ENCODE data around the gene PKIB.
"Not testable (repeated sequence)": the region's sequence is repeated elsewhere in the genome, so short reads cannot be mapped to it uniquely, and the experiment has no call there.

Gene PKIB

GRCh38 chr6:122713138-122713537 lies 102.9 kb downstream of the PKIB start:
- no peak for DNase-seq

- DNase-seq, result no peak
Observed at GRCh38 chr6:122714059-122714458, 103.9 kb downstream of the PKIB start.

DNA sequence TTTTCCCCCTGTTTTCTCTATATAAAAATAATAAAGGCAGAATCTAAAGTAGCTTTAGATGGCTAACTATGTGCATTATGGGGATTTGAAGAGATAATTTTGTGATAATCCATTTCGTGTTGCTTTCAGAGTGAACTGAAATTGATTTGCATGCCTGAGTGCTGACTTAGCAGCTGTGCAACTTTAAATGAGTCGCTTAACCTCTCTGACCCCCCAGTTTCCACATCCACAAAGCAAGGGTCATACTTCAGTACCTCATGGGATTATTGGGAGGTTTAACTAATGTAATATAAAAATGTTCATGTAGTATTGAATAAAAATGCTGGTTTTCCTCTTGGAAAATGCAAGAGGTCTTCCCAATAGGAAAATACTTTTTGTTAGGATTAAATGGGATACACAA lies 105.5 kb downstream of the PKIB start:
- DNase-seq, result no peak

DNA sequence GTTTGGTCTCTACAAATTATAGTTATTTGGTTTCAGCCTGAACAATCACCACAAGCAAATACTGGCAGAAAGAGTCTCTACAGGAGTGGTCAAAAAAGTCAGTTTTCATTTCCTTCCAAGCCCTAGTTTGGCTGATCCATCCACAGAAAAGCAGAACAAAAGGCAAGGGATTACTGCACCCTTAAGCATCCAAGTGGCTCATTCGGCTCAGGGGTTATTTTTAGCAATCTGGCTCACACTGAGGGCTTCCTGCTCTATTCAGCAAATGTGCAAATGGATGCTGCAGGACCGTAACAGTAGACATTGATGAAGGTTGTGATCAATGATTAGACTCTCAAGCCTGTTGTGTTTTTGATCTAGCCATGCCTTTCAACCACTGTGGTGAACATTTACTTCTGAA lies 107.1 kb downstream of the PKIB start:
- DNase-seq, result no peak

- no peak for DNase-seq
Observed at GRCh38 chr6:122718616-122719015, 108.4 kb downstream of the PKIB start.

DNA sequence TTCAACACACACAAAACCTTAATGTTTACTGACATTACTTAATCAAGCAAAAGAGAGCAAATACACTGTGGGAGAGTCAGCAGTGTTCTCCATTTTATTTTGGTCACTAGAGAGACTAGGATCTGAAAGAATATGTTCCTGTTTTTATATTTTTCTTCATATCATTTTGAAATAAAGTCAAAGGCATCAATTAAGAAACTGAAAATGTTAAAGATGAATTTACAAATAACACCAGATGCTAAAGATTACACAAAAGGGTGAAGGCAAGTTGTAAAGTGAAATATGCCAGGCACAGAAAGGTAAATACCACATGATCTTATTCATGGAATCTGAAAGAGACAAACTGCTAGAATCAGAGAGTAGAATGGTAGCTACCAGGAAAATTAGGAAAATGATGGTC lies 109.0 kb downstream of the PKIB start:
- DNase-seq, result no peak

GRCh38 chr6:122722746-122723145 lies 112.5 kb downstream of the PKIB start:
- no peak for DNase-seq

DNA sequence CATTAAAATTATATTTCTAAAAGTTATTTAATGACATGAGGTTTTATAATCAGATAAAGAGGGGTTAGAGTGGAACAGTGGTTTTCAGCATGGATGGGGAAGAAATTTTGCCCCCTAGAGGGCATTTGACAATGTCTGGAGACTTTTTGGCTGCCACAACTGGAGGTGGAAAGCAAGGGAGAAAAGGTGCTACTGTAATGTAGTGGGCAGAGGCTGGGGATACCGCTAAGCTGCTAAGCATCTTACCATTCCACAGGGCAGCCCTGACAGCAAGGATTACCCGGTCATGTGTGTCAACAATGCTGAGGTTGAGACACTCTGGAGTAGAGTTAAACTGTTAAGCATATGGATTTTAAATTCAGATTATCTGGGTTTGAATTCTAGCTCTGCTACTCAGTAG lies 116.4 kb downstream of the PKIB start:
- no peak for DNase-seq

DNA sequence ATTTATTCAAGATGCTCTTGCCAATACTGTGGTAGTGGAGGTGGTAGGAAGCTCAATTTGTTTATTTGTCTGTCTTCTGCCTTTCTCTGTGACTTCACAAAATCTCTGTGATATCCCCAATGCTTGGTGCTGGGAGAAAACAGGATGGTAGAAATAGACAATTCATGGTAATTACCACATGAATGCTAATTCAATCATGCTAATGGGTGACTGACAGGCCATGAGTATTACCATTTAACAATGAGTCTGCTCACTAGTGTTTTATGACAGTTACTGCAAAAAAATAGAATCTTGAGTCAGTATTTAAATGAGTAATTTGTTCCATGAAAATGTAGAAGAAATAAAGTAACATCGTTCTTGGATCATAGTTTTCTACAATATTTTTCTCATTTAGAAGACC lies 117.0 kb downstream of the PKIB start:
- DNase-seq, result no peak

DNA sequence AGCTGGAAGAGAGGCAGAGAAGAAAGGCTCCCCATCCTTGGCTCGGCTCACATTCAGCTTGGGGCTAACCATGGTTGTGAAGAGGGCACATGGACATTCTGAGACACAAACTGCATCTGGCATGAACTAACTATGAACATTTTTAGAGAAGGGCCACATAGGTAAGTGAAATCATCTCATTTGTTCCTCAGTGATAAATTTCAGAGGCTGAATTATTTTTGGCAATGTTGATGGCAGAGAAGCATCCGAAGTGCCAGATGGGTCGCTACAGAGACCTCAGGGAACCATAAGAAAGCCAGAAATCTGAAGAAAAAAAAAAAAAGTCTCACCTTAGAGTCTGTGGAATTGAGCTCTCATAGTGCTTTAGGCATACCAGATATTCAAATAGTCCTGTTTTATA lies 120.1 kb downstream of the PKIB start:
- no peak for DNase-seq

DNA sequence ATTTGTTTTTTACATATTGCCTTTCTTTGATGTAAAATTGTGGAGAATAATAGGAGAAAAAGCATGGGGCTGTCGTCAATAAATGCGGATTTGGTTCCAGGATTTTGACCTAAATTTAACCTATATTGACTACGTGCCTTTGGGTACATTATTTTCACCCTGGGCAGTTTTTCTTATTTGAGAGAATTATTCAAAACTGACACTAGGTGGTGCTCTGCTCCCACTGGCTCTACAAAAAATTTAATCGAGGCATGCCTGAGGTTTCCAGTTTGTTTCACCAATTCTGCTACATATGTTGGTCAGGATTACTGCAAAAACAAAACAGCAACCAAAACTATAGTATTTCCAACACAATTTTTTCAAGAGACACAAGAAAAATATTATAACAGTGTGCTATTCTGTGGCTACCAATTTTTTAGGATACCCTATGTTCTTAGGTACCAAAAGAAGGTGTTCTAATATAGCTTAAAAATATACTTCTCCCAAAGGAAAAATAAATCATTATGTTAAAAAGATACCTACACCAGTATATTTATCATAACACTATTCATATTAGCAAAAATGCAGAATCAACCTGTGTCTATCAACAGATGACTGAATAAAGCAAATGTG lies 120.7 kb downstream of the PKIB start:
- DNase-seq, result peak; percentile 20

DNA sequence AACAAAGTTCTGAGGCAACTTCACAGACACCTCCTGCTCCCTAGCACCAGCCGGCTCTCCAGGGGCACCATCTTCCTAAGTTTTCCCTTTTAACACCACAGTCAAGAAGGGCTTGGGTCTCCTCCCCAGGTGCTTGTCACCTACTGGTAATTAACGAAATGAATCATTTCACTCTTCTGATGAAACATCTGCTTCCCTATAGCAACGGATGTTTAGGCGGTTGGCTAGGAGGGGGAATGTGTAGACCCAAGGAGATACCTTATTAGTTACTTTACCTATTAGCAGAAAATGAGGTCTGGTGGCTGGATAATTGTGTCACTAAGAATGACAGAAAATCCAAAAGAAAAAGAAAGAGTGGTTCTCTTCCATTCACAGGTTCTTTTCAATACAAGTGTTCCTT lies 123.1 kb downstream of the PKIB start:
- DNase-seq, result no peak

DNA sequence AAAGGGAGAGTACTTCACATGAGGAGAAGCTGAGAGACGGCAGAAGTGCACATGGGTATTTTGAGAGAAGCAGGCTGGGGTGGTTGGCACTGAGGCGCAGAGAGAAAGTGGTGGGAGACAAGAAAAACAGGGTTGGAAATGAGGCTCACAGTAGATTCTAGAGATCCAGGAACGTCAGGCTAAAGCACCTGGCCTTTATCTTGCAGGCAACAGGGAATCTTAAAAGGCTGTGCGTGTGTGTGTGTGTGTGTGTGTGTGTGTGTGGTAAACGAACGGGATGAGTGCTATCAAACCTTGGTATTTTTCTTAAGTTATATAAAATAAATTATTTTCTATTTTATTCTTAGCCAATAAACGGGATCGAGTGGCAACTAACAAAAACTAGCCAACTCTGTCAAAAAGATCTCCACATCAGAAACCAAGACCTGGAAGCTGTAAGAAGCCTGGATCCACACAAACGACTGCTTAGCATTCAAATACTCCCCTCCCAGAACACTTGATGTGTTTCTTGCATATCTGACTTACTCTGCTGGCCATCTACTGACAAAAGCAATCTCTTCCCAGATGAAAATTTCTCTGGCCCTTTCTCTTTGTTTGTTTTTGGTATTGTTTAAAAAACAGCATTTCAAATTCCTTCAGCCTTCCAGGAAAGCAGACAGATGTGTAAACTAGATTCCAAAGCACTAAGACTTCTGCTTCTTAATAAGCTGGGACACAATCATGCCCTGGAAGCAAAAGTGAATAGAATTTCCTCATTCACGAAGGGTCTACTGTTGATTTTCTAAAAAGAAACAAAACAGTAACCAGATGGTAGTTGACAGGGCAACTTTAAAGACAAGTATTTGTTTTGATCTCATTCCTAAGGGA lies 124.6 kb downstream of the PKIB start:
- no peak for DNase-seq

DNA sequence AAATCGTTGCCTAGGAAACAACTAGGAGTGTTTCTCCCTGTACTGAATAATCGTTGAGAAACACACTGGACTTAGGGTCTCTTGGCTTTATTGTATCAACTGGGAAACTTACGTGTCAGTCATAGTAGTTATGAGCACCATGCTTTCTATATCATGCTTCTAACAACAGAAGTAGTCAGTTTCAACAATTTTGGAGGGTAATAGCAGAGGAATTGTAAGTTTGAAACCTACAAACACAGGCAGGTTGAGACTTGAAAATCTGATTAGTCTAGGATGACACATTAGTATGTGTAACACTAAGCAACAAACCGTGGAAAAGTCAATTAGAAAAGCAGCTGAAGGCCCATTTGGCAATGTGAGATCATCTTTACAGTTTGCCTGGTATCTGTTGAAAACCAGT lies 125.4 kb downstream of the PKIB start:
- DNase-seq, result no peak

- no peak for DNase-seq
Observed at GRCh38 chr6:122736163-122736562, 126.0 kb downstream of the PKIB start.

DNA sequence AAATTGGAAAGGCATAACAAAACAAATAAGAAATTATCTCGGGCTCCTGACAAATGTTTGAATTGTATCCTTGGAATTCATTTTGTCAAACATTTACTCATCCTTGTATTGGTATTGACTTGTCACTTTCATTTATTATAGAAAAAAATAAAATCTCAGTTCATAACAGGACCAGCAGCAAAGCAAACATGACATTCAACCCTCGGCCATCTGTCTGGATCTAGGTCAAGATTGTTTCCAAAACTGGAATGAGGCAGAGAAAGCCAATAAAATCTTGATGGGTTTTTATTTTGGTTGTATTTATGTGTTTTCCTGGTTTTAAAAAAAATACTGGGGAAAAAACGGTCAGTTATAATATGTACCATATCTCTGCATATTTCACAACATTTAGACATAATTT lies 126.4 kb downstream of the PKIB start:
- DNase-seq, result no peak

DNA sequence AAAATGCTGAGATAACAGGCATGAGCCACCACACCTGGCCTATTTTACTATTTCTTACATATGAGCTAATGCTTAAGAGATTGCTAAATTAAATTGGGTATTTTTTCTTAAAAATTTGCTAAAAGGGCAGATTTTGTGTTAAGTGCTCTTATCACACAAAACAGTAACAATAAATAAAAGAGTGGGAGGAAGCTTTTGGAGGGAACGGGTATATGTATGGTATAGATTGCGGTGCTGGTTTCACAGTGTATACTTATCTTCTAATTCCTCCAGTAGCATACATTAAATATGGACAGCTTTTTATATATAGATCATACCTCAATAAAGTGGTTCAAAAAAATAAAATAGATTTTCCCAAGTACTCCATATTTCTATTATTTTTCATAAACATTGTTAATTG lies 129.9 kb downstream of the PKIB start:
- DNase-seq, result no peak

DNA sequence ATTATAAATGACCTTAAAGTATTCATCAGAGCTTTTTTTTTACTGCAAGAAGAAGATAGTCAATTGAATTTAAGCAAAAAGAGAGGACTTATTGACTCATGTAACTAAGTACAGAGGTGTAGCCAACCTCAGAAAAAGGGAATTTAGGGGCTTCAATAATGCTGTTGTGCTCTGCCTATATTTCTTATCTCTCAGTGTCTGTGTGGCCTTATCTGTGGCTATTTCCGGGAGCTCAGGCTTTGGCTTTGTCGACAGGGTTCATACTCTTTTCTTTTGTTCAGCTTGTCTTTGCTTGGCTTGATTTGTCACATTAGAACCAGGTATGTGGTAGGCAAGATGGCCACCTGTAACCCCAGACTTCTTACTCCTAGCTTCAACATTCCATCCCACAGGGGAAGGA lies 130.7 kb downstream of the PKIB start:
- no peak for DNase-seq

- not testable (repeated sequence) for DNase-seq
Observed at GRCh38 chr6:122744247-122744646, 134.0 kb downstream of the PKIB start.

DNA sequence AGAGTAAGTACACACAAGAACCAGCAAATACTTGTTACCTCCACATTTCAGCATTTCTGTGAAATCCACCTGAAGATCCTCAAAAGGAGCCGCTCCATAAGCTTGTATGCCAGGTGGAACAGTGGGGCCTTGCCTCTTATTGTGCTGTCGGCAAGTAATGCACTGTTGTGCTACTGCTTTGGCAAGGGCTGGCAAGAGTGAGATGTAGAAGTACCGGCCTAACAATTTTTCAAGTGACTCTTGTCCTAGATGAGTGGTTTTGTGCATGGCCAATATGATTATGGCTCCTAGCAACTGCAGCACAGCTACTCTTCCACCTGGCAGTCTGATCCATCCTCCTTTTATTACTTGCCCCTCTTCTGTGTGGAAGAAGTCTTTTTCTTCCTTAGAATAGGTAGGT lies 134.7 kb downstream of the PKIB start:
- DNase-seq, result not testable (repeated sequence)

DNA sequence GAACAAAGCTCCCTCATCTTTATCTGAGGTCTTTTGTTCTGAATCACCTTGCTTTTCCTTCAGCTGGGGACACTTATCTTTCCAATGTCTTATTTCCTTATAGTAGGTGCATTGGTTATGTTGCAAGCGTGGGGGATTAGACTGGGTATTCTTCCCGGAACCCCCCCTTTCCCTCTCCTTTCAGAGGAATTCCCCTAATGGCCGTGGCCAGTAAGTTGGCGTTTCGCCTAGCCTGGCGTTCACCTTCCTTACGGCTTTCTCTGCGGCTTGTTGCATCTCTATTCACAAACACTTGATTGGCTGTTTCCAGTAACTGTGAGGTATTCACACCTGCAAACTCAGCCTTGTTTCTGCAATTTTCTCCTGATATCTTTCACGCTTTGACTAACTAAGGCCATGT lies 136.5 kb downstream of the PKIB start:
- no peak for DNase-seq

GRCh38 chr6:122747573-122747972 lies 137.4 kb downstream of the PKIB start:
- no peak for DNase-seq

- not testable (repeated sequence) for DNase-seq
Observed at GRCh38 chr6:122748945-122749344, 138.7 kb downstream of the PKIB start.

GRCh38 chr6:122749451-122750050 lies 139.3 kb downstream of the PKIB start:
- no peak for DNase-seq
